ENCODE measurements around the gene CD68.

GRCh38 chr17:7570351-7570750 is 9.1 kb upstream of the CD68 start:
- TF ChIP-seq CTCF (conservative IDR thresholded peaks at IDR 0.05; ENCODE audit: low read depth, low read length): no peak
- TF ChIP-seq EZH2 (IDR thresholded peaks at IDR 0.05; ENCODE audit: borderline replicate concordance, low read depth, low read length, poor library complexity, severe bottlenecking): no peak
